RPMI8226 (cell line): ENCODE measurements around the gene B4GALNT4.
A peak's percentile ranks its signal among the peaks of the same experiment; 100 is the strongest.
"Not testable (repeated sequence)": the region's sequence is repeated elsewhere in the genome, so short reads cannot be mapped to it uniquely, and the experiment has no call there.

Experiments
- DNase-seq: peaks from one replicate; pipeline ENCODE4 v3.0.0-alpha.2; 2015

Gene B4GALNT4

GRCh38 chr11:409008-409599, 39.8 kb downstream of the B4GALNT4 start:
- DNase-seq, result no peak

GRCh38 chr11:409600-410483, 40.5 kb downstream of the B4GALNT4 start:
- no peak for DNase-seq

GRCh38 chr11:410711-411110, 41.4 kb downstream of the B4GALNT4 start:
- not testable (repeated sequence) for DNase-seq

GRCh38 chr11:411520-411919, 42.2 kb downstream of the B4GALNT4 start:
- not testable (repeated sequence) for DNase-seq

- DNase-seq, result no peak
These were observed 43.4 kb downstream of the B4GALNT4 start for GRCh38 chr11:412641-413119.

- DNase-seq, result peak; percentile 83
These were observed 44.1 kb downstream of the B4GALNT4 start for GRCh38 chr11:413120-414081.

GRCh38 chr11:414318-414857, 45.1 kb downstream of the B4GALNT4 start:
- no peak for DNase-seq

GRCh38 chr11:415640-416041, 46.3 kb downstream of the B4GALNT4 start:
- DNase-seq, result no peak

GRCh38 chr11:416051-416756, 46.9 kb downstream of the B4GALNT4 start:
- DNase-seq, result no peak

- DNase-seq, result peak; percentile 69
These were observed 47.7 kb downstream of the B4GALNT4 start for GRCh38 chr11:416757-417621.

- DNase-seq, result no peak
These were observed 48.5 kb downstream of the B4GALNT4 start for GRCh38 chr11:417652-418342.

GRCh38 chr11:418343-419247, 49.3 kb downstream of the B4GALNT4 start:
- DNase-seq, result no peak

- no peak for DNase-seq
These were observed 50.1 kb downstream of the B4GALNT4 start for GRCh38 chr11:419248-420005.

- no peak for DNase-seq
These were observed 51.0 kb downstream of the B4GALNT4 start for GRCh38 chr11:420054-420910.

GRCh38 chr11:420911-421321, 51.6 kb downstream of the B4GALNT4 start:
- DNase-seq, result no peak

- no peak for DNase-seq
These were observed 53.0 kb downstream of the B4GALNT4 start for GRCh38 chr11:422249-422656.

GRCh38 chr11:424232-424631, 54.9 kb downstream of the B4GALNT4 start:
- no peak for DNase-seq
